NK-92 (cell line): ENCODE results near the gene FAM184B.
"Not testable (repeated sequence)": the region's sequence is repeated elsewhere in the genome, so short reads cannot be mapped to it uniquely, and the experiment has no call there.

Source experiments
- DNase-seq: peaks from one replicate; lab custom pipeline; 2025; ENCODE audit not compliant: unreplicated experiment; lab: John Stamatoyannopoulos, UW

The FAM184B gene

DNA sequence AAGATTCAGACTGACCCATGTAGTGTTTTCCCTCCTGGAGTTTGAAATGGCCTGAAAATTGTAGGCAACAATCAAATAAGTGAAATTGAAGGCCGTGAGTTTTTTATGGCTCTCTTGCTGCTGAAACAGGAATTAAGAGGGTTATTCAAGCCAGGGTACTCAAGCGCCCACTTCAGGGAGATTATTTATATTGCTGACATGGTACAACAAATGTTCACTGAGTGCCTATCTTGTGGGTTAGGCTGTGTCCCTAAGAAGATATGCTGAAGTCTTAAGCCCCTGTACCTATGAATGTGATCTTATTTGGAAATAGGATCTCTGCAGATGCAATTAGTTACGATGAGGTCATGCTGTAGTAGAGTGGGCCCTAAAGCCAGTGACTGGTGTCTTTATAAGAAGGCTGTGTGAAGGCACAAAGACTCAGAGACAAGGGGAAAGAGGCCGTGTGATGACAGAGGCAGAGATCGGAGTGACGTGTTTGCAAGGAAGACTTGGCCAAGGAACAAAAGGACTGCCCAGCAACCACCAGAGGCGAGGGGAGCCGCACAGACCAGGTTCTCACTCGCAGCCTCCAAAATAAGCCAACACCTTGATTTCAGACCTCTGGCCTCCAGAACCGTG, 94.1 kb downstream of the FAM184B start:
- DNase-seq: no peak

DNA sequence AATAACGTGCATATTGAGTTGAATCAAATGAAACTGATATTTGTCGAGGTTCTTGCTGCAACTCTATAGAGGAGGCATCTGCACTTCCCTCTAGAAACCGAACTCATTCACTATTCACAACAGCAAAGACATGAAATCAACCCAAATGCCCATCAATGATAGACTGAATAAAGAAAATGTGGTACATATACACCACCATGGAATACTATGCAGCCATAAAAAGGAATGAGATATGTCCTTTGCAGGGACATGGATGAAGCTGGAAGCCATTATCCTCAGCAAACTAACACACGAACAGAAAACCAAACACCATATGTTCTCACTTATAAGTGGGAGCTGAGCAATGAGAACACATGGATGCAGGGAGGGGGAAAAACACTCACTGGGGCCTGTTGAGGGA, 96.8 kb downstream of the FAM184B start:
- not testable (repeated sequence) for DNase-seq

DNA sequence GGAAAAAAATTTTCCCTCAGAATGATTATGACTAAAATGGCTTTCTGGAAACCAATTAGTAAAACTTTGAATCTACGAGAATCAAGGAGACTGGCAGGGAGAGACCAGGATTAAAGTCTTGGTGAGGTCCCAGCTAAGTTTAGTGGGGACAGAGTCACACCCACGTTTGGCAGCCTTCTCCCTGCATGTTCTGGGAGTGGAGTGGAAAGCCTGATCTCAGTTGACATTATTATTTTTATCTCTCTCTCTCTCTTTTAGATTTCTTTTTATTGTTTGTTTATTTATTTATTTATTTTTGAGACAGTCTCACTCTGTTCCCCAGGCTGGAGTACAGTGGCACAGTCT, 99.2 kb downstream of the FAM184B start:
- DNase-seq: no peak

DNA sequence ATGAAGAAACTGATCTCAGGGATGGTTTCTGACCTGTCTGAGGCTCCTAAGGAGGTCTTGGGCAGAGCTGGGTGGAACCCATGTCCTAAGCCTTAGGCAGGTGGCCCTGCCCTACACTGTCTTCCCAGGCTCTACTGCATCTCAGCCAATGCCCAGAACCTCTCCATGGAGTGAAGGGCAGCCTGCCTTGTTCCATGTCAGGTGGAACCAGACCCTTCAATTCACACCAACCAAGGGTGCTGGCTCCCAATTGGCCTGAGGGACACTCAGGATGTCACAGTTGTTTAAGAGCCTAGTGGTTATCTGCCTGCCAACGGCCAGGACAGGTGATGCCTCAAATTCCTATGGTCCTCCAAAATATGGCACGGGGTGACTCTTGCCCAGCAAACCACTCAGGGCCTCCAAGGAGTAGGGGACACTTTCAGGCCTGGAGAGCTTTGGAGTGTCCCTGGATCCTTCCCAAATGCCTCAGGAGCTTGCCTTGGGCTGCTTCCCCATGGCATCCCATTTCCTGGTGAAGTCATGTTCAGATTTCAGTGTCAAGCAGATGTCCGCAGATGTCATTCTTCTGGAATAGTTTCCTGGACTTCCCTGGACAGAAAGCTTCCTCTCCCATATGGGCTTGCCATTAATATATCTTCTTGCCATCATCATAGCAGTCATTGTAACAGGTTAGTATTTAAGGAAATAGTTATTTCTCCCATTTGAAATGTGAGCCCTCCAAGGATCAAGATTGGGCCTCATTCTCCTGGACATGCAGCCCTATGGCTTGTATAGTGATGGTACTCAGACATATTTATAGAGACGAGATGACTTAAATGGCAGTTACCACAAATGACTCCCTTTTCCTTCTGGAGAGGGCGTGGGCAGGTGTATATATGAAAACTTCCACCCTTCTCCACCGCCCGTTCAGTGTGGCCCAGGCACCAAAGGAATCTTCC, 99.9 kb downstream of the FAM184B start:
- DNase-seq: no peak

DNA sequence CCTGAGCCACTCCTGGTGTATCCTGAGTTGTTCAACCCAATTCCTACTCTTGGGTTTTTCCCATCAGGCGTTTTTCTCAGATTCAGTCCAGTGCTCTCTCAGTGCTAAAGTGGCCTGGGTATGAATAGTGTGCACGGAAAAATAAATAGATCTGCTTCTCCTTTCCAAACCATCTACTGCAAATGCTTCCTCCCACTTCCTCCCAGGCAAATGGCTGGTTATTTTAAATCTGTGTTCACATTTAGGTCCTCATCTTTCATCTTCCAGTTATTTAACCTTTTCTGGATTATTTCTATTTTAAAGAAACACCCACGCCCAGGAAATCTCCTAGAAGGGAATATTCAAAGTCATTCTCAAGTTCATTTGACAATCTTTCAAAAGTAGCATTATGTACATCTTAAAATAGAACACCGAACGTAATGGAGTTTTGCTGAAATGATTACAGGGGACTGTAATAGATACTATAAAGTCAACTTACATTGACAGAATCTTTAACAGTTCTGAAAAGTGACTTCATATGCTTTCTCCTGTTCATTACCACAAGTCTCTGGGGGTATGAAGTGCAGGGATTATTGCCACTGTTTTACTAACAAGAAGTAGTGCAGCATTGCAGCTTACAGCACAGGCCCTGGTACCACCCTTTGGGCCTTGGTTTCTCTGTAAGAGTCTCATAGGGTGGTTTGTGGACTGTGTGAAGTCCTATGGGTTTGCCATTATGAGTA, 100.7 kb downstream of the FAM184B start:
- DNase-seq: no peak

DNA sequence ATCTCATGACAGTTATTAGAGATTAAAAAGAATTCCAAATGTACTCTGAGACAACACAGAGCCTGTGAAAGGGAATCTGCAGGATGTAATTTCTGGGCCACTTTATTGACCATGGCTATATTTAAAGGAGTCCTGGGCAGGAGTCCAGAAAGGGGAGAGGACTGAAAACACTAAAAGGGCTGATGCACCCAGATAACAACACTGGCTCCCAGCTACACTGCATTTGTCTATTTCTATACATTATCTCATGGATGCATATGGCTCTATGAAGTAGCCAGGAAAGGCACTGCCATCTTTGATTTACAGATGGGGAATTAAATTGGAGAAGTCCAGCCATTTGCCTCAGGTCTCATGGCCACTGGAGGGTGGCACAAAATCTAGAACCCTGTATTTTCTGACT, 111.0 kb downstream of the FAM184B start:
- DNase-seq: no peak

DNA sequence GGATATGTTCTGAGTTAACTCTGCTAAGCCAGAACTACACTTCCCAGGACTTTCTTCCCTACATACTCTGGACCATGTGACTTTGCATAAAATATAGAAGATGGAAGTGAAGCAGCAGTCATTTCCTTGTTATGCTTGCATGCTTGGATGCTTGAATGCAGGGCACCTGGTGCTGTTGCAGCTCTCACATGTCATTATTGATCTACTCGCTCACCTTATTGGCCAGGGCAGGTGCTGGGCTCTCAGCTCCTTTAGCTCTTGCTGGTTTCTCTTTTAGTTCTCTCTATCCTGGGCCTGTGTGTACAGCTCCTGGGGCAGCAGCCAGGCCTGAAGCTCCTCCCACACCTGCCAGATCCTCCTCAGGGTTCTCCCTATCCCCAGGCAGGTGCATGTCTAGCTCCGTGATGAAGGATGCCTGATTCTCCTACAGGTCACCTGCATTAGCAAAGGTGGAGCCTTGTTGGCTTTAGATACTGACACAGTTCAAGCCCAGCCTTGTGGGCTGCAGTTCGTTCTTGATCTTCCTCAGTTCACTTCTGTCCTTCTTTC, 113.7 kb downstream of the FAM184B start:
- DNase-seq: no peak

DNA sequence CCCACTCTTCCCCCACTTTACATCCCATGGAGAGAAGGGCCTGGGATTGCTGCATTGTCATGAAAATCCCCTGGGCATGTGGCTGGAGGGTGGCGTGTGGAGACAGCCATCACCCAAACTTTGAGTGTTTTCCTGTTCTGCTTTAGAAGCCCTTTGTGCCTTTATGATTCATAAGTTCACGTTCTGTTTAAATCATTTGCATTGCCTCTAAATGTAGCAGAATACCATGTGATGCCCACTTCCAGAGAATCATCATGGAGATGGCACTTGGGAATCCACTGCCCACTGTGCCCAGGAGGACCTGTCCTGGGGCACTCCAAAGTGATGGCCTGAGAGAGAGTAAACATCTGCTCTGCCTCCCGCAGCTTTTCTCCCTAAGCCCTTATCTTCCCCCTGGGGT, 114.2 kb downstream of the FAM184B start:
- DNase-seq: no peak

DNA sequence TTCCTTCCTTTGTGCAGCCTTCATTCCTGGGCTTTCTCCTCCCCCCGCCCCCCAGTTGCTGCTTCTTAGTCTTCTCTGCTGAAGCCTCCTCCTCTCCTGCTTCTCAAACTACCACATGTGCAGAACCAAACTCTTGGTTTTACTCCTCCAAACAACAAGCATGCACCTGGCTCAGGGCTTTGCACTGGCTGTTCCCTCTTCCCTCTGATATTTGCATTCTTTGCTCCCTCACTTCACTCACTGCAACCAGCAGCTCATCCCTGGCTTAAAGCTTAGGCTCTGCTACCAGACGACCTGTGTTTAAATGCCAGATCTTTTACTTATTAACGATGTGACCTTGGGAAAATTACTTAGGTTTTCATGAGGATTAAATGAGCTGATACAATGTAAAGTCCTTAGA, 115.6 kb downstream of the FAM184B start:
- DNase-seq: no peak

DNA sequence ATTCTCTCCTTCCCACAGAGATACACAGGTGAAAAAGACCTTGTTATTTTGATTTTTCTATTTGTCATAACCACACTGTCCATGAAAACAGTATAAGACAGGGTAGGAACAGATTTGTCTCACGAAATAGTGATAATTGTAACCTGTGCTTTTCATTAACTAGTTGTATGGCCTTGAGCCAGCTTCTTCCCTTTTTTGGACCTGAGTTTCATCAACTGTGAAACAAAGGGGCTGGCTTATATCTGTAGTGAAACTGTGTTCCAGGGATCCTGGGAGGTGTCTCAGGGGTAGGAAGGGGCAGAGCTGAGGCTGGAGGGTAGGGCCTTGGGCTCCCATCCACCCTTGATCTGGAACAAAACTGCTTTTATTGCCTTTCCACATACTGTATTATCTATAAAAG, 116.1 kb downstream of the FAM184B start:
- no peak for DNase-seq

DNA sequence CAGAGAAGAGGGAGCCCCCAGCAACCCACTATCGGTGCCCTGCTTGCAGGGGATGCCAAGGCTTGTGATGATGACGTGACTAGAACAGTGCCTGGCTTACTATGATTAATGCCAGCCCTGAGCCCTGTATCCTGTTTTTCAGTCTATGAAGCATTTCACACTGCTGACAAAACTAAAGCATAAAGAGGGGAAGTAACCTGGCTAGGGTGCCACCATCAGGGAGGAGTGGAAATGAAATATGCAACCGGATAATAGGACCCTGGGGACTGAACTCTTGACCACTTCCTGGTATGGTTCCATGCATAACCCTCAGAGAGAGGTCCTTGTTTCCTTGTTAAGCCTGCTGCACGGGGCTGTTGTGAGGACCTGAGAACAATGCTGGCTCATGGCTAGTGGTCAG, 116.7 kb downstream of the FAM184B start:
- DNase-seq: no peak

DNA sequence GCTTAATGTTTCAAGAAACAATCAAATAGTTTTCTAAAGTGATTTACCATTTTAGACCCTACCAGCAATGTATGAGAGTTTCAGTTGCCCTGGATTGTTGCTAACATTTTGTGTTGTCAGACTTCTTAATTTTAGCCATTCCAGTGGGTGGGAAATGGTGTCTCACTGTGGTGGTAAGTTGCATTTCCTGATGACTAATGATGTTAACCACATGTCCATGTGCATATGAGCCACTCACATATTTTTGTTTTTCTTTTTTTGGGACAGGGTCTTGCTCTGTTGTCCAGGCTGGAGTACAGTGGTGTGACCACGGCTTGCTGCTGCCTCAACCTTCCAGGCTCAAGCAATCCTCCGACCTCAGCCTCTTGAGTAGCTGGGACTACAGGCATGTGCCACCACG, 118.7 kb downstream of the FAM184B start:
- DNase-seq: no peak

DNA sequence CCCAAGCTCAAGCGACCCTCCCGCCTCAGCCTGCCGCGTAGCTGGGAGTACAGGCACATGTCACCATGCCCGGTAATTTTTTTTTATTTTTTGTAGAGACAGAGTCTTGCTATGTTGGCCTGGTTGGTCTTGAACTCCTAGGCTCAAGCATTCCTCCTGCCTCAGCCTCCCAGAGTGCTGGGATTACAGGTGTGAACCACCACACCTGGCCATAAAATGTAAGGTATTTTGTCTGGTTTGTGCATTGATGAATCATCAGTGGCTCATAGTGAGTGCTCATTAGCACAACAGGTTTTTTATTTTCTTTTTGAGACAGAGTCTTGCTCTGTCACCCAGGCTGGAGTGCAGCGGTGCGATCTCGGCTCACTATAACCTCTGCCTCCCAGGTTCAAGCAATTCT, 122.2 kb downstream of the FAM184B start:
- not testable (repeated sequence) for DNase-seq

DNA sequence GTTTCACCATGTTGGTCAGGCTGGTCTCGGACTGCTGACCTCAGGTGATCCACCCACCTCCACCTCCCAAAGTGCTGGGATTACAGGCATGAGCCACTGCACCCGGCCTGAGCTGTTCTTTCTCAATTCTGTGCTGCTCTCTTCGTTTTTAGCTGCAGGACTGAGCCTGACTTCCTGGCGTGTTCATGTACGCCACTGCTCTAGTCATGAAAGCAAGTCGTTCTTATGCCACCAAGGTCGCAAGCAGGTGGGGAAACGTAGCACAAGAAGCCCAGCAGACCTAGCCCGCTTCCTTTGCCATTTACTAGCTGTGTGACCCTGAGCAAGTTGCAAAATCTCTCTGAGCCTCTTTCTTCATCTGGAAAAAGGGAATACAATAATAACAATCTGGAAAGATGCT, 123.6 kb downstream of the FAM184B start:
- no peak for DNase-seq

DNA sequence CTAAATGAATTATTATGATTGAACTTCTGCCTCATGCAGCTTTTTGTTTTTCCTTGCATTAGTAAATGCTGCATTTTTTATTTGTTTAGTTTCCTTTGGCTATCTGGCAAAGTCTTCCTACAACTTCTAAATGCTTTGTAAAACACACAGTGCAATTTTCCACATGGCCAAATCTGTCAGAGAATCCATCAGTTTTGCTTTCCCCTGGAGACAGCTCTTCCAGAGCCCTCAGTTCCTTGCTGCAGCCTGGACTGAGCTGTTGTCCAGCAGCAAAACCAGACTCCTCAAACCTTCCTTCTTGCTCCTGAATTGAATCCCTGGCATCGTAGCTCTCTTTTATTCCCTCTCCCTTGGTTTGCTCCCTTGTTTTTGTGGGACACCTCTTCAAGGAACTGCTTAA, 124.3 kb downstream of the FAM184B start:
- no peak for DNase-seq

DNA sequence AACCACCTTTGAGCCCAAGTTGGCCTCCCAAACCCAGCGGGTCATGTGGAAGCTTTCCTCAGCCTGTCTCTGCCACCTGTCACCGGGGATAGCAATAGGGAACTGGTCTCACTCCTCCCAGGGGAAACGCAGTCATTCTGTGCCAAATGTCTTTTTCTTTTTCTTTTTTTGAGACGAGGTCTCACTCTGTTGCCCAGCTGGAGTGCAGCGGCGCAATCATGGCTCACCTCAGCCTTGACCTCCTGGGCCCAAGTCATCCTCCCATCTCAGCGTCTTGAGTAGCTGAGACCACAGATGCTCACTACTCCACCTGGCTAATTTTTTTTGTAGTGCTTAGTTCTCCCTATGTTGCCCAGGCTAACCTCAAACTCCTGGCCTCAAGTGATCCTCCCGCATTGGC, 126.7 kb downstream of the FAM184B start:
- DNase-seq: no peak

DNA sequence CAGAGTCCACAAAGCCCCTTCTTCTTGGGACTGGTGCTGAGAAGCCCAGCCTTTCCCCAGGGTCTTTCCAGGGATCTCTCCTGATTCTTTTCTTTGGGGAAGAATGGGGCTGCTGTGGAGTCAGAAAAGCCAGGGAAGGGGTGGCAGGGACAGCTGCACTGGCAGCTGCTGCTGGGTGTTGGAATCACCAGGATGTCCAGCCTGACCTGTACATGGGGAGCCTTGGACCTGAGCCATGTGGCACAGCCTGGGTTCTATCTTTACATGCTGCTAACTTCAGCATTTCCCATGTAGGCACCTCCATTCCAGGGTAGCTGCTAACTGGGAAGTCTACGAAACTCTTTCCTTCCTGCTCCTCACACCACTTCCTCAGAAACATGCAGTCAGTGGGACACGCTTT, 131.0 kb downstream of the FAM184B start:
- DNase-seq: no peak

DNA sequence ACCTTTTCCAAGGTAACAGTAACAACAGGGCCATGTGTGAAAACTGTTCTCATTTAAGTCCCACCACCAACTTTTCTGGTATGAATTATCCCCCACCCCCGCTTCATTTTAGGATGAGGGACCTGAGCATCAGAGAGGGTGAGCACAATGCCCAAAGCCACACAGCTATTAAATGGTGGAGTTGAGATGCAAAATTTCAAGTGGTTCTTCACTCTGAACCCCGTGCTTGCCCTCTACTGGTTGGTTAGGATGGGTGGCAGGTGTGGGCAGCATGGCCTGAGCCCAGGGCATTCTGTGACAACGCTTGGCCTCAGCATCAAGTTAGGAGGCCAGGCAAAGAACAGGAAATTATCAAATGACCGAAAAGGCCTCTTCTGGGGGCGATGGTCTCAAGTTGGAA, 133.5 kb downstream of the FAM184B start:
- DNase-seq: no peak

DNA sequence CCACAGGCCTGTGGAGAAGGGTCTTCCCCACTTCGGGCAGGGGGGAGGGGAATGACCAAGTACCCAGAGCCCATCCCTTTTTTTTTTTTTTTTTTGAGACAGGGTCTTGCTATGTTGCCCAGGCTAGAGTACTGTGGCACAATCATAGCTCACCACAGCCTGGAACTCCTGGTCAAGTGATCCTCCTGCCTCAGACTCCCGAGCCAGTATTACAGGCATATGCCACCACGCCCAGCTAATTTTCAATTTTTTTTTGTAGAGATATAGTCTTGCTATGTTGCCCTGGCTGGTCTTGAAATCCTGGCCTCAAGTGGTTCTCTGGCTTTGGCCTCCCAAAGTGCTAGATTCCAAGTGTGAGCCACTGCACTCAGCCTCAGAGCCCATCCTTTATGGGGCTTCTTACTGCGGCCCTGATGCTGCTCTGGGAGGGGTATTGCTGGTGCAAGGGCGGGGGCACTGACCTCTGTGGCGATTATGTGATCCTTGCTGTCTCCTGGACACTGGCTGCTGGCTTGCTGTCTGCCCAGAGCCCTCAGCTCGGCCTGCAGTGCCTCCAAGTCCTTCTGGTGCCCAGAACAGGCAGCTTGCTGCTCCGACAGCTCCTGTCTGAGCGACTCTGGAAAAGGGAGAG, 134.1 kb downstream of the FAM184B start:
- no peak for DNase-seq

DNA sequence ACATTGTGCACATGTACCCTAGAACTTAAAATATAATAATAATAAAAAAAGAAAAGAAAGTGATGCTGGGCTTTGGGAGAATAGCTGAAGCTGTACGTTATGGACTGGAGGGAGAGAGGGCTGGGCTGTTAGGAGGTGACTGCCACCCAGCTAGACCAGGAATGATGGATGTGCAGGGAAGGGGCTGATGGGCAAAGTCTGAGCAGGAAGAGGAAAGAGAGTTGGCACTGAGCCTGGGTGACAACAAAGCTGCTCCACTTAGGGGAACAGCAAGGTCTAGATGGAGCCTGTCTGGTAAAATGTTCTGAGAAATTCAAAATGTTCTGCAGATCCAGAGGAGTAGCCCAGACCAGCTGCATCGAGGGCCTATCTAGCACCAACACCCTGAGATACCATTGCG, 134.7 kb downstream of the FAM184B start:
- no peak for DNase-seq

DNA sequence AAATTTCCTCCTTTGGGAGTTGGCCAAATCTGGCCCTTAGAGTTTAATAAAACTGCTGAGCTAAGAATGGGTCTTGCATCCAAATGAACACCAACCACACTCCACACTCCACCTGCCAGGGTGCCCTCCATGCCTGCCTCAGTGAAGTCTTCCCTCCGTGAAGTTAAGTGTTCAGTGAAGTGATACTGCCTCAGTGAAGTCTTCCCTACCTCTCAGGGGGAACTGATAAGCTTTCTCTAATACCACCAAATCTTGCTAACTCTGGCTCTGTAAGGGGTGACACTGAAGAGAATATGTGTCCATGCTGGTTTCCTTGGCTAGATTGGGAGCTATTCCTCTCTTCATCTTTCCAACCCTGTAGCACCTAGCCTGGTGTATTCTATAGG, 139.0 kb downstream of the FAM184B start:
- DNase-seq: no peak
